DMS153 (cell line): ENCODE data around the gene DRAM2.

ENCODE experiments used
- DNase-seq: peaks from one replicate; lab custom pipeline; 2025; lab: John Stamatoyannopoulos, UW

Gene DRAM2

DNA sequence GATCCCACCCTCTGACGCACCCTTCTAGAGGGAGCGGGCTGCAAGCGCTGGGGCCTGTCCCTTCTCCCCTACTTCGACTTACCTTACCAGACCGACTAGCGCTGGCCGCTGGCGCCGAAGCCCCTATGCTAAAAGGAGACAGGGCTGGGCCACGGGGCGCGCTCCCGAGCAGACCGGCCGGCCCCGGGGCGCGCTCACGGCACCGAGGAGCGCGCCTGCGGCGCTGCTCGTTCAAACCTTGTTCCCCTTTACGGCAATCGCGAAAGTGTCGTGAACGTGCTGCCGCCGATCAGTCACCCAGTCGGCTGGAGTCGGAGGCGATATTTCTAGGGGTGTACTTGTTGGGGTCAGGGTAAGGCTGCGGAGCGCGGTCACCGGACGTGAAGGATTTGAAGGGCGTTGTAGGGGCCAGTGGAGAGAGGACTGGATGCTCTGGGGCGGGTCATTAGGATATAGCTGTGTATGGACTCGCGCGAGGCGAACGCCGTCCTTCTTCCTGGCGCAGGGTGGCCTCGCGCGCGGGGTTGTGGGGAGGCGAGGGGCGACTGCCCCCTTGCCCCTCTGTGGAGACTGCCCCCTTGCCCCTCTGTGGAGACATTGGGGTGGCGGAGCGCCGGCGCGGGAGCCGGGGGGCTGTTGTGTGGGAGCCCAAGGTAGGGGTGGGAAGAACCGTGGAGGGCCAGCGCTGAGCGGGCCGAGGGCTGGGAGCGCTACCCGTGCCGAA is at the start of gene DRAM2, which contains the start of gene CEPT1:
DRAM2 (minus strand) TSS at position 138 of the 724 bp plus-strand sequence. CDS start 8,539 bp downstream, outside the sequence.
CEPT1 (plus strand) TSS at position 268 of the 724 bp plus-strand sequence. CDS start 7,492 bp downstream, outside the sequence.
- DNase-seq: peak; percentile 88

DNA sequence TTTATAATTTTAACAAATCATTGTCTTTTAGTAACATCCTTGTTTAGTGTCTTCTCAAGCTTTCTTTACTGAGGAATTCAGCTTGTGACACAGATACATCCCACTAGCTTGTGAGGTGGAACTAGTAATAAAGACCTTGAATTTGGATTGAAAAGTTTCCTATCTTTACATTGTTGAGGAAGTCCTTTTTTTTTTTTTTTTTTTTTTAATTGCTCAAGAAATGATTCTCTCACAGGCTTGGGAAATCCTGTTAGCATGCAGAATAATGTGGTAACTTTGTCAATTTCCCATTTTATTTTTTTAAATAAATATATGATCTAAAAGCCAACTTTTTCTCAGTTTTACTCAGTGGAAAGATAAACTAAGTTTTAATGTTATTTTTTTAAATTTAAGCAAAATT is 44.8 kb upstream of the DRAM2 start:
- no peak for DNase-seq

DNA sequence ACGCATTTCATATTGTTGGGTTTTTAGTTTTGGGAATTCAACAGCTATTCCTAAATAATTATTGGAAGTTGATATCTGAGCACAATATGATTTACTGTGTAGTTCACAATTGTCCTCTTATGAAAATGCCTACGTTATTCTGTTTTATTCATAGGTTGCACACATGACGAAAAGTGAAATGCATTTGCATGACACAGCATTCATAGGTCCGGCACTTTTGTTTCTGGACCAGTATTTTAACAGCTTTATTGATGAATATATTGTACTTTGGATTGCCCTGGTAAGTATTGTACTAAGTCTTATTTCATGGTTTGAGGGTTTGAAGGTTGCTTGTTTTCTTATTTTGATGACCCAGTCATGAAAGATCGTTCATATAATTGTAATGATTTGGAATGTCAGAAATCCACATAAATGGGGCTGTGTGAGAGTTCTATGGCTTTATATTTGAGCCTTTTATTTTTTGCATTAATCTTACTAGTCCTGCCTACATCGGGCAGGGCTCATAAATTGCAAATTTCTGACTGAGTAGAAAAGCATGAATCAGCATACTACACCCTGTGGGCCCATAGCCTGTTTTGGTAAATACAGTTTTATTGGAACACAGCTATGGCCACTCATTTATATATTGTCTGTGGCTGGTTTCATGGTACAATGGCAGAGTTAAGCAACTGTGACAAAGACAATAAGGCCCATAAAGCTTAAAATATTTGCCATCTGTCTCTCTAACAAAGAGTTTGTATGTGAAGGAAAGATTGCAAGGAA is 43.6 kb upstream of the DRAM2 start:
- no peak for DNase-seq

DNA sequence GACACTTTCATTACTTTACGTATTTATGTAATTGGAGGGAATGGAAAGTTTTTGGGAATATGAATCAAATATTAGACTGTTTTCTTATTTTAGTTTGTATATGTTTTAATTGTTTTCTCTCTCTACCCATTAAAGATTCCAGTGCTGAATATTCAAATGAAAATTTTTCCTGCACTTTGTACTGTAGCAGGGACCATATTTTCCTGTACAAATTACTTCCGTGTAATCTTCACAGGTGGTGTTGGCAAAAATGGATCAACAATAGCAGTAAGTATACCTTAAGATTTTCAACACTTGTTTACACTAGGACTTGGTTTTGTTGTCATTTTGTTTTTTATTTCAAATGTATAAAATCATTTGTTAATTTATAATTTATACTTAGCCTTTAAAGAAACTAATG is 42.2 kb upstream of the DRAM2 start:
- no peak for DNase-seq

DNA sequence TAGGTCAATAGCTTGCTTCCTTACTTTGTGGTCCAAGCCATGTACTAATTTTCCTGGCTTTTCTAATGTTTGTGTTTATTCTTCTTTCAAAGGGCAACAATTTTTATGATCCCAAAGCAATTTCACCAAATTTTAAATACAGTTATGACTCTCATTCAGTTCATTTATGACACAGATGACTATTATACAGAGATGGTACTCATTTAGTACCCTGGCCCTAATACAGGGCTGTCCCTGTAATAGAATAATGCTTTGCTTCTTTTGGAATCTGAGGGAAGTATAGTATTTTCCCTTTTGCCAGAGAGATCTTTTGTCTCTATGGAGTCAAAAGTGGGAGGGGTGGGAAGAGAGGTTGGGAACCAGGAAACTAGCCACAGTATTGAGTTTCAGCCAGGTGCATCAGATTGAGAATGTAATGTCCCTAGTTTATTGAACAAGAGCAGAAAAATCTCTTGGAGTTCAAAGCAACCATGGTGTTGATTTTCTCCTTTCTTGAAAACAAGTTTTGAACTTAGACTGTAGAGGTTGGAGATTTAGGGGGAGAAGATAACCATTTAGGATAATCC is 40.2 kb upstream of the DRAM2 start:
- DNase-seq: peak; percentile 54

DNA sequence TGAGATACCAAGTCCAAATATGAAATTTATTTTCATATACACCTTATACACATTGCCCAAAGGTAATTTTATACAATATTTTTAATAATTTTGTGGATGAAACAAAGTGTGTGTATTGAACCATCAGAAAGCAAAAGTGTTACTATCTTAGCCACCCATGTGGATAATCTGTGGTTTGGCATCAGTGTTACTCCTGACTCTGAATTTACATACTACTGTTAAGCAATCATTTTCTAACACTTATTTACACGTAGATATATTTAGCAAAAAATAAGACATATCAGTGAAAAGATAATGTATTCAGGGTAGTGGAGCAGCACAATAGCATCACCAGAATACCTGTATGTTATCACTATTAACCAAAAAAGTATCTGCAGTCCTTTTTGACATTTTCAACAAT is 36.8 kb upstream of the DRAM2 start:
- no peak for DNase-seq

DNA sequence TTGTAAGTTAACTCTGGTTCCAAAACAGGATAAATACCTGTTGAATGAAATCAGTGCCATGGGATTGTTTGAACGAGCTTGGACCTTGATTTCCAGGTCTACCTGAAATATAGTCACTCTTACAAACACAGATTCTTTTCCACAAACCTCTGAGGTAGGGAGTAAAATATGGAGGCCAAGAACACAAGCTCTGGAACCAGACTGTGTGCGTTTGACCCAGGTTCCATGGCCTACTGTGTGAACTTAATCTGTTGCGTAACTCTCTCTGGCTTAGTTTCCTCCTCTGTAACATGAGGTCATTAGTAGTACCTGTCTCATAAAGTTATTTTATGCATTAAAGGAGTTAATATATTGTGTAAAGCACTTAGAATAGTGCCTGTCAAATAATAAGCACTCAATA is 35.5 kb upstream of the DRAM2 start:
- DNase-seq: no peak

DNA sequence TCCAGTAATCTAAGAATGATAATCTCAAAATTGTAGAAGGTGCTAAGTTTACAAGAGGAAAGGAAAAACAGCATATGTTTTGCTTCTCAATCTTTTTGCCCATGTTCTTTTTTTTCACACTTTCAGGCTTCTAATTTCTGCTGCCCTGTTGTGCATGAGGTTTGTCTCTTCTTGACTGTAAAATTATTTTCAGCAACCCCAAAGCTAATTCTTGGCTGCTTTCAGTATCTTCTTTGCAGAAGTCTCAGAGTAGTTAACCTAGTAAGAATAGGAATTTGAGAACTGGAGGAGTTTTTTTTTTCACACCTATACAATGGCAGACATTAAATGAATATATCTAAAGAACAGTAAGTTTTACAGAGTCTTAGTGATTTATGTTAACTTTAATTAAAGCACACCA is 34.2 kb upstream of the DRAM2 start:
- DNase-seq: no peak

DNA sequence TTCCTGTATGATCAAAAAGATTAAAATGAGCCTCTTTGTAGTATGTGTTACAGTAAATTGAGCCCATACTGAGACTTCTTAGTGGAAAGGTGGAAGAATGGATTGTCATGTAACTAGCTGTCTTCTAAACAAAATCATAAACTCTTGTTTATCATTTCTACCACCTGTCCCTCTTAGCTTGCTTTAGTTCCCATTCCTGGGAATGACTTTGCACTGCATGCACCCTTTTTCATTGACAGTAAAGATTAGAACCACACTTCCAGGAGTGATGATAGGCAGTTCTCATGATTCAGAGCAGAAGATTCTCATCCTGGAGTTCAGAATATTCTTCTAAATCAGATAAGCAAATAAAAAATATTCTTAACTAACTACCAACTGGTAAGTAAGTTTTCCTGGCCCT is 32.6 kb upstream of the DRAM2 start:
- DNase-seq: no peak

DNA sequence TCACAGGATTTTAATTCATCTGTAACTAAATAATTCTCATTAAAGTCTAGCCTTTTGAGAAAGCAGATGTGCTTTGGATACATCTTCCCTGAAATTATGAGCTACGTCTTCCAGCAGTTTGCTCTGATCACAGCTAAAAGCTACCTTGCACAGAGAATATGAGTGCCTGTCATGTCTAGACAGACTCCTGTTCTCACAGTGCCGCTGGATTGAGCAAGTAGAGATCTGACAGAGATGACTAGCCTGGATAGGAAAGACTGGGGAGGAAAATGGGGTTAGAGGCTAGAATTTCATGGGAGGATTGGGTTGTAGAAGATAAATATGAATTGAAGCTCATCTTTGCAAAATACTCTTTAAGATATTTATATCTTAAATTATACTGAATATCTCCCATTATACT is 24.3 kb upstream of the DRAM2 start:
- DNase-seq: no peak

DNA sequence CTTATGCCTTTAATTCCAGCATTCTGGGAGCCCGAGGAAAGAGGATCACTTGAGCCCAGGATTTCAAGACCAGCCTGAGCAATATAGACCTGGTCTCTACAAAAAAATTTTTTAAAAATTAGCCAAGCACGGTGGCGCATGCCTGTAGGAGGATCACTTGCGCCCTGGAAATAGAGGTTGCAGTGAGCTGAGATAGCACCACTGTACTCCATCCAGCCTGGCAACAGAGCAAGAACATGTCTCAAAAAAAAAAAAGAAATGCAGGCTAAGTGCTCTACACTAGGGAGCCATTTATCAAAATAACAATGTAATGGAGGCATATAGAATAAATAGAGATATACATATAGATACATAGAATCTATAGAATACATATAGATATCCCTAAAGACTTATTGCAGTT is 23.5 kb upstream of the DRAM2 start:
- DNase-seq: no peak

DNA sequence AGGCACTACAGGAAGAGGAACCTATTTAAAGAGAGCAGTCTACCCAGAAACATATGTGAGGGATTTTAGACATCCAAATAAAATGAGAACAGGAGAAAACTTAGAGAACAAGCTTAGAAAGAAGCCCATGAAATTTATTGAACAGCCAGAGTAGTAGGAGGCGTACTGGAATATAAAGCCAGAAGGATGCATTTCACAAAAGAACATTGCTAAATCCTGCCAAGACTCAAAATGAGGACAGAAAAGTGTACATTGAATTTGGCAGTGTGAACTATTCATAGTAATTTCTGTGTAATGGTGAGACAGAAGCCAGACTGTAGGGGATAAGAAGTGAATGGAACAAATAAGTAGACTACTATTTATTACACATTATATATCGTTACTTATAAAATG is 22.6 kb upstream of the DRAM2 start:
- no peak for DNase-seq

DNA sequence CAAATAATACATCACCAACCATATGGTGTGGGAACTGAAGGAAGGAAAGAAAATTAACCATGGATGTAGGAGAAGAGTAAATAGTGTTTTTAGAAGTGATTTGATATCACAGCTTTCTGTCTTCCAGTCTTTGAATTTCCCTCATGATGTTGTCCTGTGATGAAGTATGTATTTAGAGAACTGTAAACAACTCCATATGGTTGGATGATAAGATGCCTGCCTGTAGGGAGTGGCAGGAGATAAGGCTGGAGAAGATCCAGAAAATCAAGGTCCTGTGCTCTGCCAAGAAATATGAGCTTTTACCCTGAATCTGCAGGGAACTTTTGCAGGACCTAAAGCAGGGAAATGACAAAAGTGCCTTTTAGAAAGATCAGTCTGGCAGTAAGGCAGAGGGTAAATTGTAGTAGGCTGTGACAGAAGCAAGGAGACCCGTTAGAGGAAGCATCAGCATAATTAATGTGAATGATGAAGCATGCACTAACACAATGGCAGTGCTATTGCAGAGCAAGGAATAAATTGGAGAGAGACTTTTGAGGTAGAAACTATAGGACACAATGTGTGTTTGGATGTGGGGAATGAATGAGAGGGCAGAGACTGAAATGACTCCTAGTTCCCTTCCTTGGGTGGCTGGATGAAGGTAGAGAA is 22.1 kb upstream of the DRAM2 start:
- no peak for DNase-seq

DNA sequence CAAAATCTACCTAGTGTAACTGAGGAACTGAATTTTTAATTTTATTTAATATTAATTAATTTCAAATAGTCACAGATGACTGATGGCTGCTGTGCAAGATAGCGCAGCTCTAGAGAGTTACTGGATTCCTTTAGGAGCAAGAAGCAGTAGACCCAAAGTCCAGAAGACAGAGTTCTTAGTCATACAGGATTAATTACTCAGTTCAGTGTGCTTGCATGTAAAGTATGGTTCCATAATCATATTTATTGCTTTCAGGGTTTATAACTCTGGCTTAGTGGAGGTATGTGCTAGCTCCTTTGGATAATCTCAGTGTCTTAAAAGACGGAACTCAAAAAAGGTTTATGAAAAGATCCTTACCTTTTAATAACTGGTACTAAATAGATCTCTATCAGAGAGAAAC is 17.5 kb upstream of the DRAM2 start:
- no peak for DNase-seq

DNA sequence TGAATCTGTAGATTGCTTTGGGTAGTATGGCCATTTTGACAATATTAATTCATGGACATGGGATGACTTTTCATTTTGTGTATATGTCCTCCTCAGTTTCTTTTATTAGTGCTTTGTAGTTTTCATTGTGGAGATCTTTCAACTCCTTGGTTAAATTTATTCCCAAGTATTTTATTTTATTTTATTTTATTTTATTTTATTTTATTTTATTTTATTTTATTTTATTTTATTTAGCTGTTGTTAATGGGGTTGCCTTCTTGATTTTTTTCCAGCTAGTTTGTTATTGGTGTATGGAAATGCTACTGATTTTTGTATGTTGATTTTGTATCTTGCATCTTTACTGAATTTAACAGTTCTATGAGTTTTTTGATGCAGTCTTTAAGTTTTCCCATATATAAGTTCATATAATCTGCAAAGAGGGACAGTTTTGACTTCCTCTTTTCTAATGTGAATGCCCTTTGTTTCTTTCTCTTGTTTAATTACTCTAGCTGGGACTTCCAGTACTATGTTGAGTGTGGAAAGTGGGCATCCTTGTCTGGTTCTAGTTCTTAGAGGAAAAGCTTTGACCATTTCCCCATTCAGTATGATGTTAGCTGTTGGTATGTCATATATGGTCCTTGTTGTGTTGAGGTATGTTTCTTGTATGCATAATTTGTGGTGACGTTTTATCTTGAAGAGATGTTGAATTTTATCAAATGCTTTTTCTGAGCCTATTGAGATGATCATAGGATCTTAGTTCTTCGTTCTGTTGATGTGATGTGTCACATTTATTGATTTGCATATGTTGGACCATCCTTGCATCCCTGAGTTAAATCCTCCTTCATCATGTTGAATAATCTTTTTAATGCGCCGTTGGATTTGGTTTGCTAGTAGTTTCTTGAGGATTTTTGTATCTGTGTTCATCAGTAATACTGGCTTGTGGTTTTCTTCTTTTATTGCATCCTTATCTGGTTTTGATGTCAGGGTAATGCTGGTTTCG is 14.4 kb upstream of the DRAM2 start:
- DNase-seq: no peak

DNA sequence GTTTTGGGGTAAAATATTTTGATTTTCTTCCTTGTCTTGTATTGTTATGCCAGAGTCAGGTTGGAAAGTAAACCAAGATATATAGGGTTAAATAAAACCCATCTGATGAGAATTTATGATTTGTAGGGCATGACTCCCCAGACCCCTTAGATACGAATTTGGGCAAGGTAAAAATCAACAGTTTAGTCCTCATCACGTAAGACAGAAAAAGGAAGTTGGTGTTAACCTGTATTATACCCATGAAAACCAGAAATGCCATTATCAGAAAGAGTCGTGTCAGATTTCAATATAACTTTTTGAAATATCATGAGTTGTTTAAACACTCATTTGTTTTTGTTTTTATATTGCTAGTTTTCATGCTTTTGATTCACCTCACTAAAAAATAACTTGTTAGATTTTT is 11.9 kb upstream of the DRAM2 start:
- no peak for DNase-seq

DNA sequence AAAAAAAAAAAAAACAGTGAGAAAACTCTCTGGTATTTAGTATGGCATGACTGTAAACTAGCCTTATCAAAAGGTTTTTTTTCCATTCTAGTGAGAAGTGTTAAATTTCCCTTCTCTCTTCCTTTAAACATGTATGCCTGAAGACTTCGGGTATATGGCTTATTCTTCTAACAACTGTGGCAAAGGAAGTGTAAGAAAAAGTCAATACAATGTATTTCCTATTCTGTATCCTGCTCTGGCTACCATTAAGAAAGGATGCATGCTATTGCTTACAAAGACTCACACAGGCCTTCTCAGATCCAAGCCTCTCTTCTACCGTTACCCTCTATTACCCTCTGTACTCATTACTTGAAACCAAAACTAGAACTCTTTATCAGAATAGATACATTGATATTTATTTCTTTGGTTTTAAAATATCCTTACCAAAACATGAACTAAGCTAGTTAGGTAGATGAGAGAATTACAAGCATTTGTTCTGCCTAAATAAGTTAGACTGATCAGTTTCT is 8.5 kb upstream of the DRAM2 start:
- no peak for DNase-seq

DNA sequence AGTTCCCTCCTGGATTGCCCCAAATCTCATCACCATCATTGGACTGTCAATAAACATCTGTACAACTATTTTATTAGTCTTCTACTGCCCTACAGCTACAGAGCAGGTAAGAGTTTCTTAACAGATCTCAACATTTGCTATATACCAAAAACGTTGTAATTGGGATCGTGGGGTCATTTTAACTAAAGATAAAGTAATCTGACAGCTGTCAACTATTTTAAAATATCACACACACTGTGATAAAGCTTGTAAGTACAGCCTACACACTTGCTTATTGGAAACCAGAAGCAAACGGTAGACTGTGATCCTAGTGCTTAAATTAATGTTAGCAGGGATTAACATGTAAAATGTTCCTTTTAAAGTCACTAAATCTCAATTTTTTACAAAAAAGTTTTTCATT is 8.1 kb upstream of the DRAM2 start:
- DNase-seq: no peak

DNA sequence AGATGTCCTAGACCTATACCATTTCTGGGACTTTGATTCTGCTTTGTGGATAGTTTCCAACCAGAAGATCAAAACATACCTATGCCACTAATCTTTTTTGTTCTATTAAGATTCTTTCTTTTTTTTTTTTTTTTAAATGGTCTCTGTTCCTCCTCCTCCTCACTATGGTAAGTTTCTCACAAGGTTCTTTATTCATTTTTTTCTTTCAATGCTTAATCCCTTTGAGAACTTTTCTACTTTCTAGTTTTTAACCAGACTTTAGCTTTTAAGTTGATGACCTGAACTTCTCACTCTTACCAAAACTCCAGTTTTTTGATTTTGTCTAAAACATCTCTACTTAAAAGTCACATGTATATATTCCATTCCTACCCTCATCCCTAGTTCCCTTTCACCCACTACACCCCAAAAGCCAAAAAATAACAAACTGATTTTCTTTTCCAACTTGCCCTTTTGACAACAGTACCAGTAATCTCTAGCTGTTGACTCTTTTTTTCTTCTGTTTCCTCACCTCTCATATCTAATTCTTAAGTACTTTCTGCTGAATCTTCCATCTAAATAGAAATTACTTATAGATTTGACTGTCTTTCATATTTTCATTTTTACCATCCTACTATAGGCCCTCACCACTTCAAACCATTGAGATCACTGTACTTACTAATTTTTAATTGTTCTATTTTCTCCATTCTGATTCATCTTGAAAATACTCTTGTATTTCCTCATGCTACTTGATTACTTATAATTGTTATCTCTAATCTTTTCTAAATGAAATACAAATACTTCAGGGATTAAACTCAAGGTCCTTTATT is 6.3 kb upstream of the DRAM2 start:
- DNase-seq: no peak

DNA sequence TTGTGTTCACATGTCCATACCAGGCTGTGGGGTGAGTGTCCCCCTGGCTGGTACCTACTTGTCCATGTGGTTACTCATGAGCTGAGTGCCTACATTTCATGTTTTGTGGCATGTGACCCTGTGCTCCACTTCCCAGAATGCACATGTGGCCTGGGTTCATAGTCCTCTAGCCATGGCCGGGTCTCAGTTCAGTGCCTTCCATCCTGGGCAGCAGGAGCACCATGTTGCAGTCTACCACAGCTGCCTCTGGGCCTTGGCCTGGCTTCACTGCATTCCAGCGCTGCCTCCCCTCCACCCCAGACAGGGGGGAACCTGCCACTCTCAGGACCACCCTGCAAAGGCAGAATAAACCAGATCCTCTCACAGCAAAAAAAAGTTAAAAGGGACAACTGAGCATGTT is 5.6 kb upstream of the DRAM2 start:
- DNase-seq: no peak
